GM18867 (cell line): ENCODE measurements around the gene FBXO7.

Source experiments
- ATAC-seq: cut with Tn5 transposase; IDR thresholded peaks from one replicate; pipeline ENCODE4 v1.9.1; 2021; ENCODE audit warnings: mild to moderate bottlenecking, moderate library complexity; ENCODE audit not compliant: unreplicated experiment

The FBXO7 gene

DNA sequence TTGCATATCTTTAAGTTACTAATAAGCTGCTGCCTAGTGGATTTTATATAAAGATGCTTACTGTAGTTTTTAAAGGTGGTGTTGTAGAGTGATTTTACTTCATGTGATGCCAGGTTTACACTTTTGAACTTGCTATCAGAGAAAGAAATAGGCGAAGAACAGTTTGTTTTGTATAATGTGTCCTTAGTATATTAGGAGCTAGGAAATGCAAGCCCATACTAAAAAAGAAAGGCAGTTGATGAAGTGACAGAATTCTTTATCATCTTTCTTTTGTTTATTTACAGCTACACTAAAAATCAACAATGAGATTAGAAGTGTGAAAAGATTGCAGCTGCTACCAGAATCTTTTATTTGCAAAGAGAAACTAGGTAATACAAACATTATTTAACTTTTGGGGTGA, 12.8 kb downstream of the FBXO7 start:
- ATAC-seq, result no peak

DNA sequence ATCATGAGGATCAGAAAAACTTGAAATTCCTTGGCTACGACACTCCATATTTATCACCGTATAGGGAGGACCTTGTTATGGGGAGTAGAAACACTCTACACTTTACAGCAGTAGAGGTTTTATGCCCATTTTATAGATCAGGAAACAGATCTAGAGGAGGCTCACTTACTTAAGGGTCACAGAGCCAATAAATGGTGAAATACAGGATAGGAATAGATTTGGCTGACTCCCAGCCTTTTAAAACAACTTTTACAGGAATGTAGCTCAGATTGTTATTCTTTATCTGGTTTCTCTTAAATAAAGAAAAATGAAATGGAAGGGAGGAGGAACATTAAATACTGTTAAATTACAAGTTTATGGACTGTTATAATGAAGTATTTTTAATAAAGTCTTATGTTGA, 14.8 kb downstream of the FBXO7 start:
- no peak for ATAC-seq

DNA sequence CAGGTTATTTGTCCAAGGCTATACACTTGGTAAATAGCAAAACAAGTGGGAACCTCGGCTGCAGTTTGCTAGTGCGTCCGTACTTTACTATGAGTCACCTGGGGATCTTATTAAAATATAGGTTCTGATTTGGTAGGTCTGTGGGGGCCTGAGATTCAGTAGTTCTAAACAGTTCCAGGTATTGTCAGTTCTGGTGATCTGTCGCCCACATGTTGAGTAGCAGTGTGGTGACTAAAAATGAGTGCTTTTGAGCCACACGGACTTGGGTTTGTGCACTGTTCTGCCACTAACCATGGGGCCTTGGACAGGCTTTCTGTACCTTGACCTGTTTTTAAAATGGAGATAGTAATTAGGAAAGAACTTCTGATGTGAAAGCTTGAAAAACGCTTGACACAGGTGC, 15.7 kb downstream of the FBXO7 start:
- no peak for ATAC-seq

GRCh38 chr22:32492111-32492510, 17.5 kb downstream of the FBXO7 start:
- ATAC-seq, result no peak

DNA sequence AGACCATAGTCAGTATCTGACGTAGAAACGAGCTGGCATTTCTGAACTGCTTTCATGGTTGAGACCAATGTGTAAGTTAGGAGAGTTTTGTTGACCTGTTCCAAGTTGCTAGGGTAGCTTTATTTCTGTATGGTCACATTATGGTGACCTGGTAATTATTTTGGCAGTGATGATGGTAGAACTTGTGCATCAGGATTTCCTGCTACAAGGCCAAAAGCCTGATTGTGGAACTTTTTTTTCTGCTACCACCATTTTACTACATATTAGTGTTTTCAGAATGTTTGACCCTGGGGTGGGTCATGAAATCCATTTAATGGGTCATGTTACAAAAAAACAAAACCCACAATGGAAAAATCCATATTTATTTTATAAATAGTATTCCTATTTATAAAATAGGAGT, 18.9 kb downstream of the FBXO7 start:
- ATAC-seq, result no peak

DNA sequence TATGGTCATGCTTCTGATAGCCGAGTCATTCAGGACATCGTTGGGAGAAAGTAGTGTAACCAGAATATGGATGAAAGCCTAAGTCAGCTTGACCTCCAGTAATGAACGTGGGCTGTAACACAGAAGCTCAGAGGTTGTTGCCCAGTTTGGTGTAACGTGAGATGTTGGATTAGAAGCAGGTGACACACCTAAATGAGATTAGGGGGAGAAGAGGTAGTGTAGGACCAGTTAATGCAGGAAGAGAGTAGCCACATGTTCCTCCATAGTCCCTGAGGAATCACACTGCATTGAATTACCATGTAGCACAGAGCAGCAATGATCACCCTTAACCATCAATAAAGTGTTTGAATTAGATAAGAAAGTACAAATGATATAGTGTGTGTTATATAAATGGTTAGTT, 20.4 kb downstream of the FBXO7 start:
- ATAC-seq, result no peak

GRCh38 chr22:32499666-32500065, 25.1 kb downstream of the FBXO7 start:
- no peak for ATAC-seq

DNA sequence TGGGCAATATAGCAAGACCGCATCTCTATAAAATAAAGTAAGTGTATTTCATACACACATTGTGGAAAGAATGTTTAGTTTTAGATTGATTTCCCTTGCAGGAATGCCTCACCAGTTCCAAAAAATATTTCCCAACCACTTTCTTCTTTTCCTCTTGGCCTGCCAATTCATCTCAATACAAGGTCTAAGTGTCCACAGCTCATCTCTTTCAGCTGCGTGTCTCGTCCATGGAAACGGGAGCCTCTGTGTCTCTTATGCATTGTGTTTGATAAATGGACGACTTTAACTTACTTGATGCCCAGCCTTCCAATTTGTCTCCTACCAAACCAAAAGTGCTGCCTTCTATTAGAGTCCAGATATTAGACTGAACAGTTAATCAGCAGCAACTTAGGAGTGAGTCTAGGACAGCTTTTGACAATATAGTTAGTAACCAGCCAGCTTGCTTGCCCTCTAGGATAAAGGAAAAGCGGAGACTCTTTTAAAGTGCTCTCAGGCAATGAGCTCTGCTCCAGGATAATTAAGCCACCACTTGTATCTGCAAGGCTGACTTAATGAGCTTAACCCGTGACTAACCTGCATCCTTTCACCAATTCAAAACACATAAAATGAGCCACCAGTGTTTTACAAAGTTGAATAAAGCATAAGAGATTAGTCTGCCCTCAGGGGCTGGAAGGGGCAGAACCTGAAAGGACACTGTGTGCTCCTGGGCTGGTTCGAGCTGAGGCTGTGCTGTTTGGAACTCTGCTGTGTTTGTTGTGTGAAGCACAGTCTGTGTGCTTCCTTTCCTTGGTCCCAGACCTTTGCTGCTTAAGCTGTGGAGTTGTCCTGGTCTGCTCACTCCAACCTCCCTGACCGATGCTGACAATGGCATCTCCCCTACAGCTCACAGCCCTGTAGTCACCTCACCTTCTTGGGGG, 27.5 kb downstream of the FBXO7 start:
- ATAC-seq, result no peak

DNA sequence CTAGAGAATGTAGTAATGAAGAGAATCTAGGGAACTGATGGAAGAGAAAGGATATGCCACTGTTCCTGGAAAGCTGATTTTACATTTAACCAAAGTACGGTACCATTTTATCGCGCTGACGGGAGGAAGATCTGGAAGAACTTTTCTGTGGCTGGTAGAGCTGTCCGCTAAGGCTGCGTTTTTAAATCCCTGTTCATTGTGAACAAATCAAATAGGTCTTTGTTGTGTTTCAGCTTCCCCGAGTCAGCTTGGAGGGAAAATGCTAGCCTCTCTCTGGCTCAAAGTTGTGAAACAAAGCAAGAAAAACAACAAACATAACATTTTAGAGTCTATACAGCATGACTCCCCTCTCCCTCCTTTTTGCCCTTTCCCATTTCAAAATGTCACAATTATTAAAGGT, 34.4 kb downstream of the FBXO7 start:
- no peak for ATAC-seq

- ATAC-seq, result no peak
These were observed 36.7 kb downstream of the FBXO7 start for GRCh38 chr22:32511274-32511673.

- no peak for ATAC-seq
These were observed 37.2 kb downstream of the FBXO7 start for GRCh38 chr22:32511776-32512175.

GRCh38 chr22:32512267-32512982, 37.8 kb downstream of the FBXO7 start:
- no peak for ATAC-seq

GRCh38 chr22:32515084-32515483, 40.5 kb downstream of the FBXO7 start:
- ATAC-seq, result no peak

- no peak for ATAC-seq
These were observed 42.9 kb downstream of the FBXO7 start for GRCh38 chr22:32517488-32517887.

GRCh38 chr22:32517921-32518320, 43.3 kb downstream of the FBXO7 start:
- no peak for ATAC-seq

DNA sequence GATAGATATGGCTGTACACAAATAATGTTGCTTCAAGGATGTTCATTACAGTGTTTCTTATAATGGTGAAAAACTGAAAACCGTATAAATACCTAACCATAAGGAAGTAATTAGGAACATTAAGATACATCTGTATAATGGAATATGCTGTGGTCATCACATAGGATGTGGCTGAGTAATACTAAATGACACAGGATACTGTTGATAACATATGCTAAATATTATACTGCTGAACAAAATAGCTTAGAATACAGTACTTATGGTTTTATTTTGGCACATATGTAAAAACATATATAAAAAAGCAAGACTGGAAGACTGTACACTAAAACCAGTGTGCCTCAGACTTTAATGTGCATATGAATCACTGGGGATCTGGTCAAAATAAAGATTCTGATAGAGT, 43.8 kb downstream of the FBXO7 start:
- no peak for ATAC-seq

GRCh38 chr22:32518848-32519247, 44.2 kb downstream of the FBXO7 start:
- ATAC-seq, result no peak

DNA sequence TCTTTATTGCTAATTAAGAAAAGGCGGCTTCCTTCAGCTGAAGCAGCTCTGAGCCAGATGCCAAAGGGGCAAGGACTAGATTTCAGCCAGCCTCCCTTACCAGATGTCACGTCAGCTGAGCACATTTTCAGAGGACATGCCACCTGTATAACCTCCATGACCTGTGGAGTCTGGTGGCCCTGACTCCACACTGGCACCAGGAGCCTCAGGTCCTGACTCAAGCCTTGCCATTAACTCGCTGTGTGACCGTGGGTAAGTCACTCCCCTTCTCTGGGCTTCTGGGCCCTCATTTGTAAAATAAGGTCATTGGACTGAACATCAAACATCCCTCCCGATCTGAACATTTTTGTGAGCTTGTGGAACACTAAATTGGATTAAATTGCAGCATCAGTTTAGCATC, 46.0 kb downstream of the FBXO7 start:
- no peak for ATAC-seq

DNA sequence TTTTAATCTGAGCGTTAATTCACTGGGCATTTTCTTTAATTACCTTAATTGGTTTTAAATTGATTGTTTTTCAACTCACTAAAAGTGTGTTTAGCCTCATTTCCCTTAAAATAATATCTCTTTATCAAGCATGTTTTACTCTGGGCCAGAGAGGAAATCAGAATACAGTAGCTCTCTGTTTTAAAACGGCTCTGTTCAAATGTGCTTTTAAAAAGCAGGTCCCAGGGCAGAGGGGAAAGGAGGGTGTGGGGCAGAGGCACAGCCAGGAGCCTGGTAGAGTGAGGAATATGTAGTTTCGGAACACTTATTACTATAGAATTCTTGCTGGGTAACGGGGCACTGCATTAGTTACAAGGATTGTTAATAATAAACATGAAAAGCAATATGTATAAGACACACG, 47.6 kb downstream of the FBXO7 start:
- ATAC-seq, result no peak

DNA sequence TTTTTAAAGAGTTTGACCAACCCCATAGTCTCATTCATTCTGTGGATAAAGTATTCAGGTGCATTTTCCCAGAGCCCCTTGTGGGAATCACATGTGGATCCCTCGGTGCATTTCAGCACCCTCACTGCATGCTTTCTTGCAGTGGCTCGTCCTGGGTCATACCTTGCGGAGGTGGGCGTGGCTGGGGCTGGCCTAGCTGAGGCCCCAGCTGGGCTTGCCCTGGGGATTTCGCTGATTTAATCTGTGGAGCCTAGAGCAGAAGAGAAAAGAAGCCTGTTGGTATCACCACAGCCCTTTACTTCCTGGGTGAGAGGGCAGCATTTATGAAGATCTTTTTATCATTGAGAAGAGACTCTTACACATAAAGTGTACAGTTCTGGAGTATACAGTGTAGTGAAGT, 53.1 kb downstream of the FBXO7 start:
- no peak for ATAC-seq

DNA sequence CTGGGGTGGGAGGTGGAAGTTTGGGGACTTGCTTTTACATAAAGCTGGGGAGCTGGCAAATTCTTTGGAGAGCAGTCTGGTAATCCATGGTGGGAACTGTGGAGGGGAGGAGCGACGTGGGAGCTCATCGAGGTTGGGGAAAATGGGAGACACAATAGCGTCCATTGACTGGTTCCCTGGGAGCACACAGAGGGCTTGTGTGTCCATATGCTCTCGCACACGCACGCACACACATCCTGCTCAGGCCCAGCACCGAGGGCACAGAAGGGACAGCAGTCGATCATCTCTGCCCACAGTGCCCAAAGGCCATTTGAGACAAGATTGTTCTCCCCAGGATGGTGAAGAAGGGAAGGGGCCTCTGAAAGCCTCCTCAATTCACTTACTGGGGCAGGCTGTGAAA, 53.7 kb downstream of the FBXO7 start:
- ATAC-seq, result no peak
